LNCAP (cell line): ENCODE data around the gene FHDC1.

ENCODE experiments used
- TF ChIP-seq, protein P1 (sequence below): fragments of 450-650 bp; IDR thresholded peaks from 2 replicates; pipeline ENCODE4 v1.5.1; 2017; ENCODE audit warnings: mild to moderate bottlenecking

Gene FHDC1

DNA sequence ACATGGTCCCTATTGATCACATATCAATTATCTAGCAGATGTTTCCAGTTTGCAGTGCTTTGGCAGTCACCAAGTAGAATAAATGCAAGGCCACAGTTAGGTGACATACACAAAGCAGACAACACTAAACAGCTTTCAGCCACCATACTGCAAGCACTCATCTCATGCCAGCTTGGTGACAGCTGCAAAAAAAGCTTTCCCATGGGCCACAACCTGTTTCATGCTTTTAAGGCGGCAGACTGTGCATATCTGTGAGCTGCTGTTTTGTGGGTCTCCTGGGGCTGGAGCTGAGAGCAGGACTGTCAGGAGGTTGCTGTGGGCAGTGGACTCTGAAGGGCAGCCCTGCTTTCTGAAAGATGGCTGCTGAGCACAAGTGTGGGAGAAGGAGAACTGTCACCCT lies 82.6 kb downstream of the FHDC1 start:
- TF ChIP-seq, protein P1, sequence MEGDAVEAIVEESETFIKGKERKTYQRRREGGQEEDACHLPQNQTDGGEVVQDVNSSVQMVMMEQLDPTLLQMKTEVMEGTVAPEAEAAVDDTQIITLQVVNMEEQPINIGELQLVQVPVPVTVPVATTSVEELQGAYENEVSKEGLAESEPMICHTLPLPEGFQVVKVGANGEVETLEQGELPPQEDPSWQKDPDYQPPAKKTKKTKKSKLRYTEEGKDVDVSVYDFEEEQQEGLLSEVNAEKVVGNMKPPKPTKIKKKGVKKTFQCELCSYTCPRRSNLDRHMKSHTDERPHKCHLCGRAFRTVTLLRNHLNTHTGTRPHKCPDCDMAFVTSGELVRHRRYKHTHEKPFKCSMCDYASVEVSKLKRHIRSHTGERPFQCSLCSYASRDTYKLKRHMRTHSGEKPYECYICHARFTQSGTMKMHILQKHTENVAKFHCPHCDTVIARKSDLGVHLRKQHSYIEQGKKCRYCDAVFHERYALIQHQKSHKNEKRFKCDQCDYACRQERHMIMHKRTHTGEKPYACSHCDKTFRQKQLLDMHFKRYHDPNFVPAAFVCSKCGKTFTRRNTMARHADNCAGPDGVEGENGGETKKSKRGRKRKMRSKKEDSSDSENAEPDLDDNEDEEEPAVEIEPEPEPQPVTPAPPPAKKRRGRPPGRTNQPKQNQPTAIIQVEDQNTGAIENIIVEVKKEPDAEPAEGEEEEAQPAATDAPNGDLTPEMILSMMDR, result no peak

DNA sequence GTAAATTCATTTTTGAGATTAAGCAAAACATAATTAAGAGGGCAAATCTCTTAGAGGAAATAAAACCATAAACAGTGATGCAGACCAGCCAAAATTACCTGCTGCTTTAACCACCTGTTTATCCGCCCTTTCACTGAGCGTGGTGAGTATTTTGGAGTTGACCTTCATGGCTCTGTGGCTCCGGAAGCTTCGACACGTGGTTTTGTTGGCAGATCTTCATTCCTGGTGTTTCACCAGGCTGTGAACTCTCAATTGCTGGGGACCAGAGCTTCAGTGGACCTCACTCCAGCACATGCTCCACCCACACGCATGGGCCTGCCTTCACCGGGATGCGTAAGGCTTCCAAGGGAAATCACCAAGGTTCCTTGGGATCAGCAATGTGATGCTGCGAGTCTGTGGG lies 83.8 kb downstream of the FHDC1 start:
- TF ChIP-seq, protein P1, result no peak

DNA sequence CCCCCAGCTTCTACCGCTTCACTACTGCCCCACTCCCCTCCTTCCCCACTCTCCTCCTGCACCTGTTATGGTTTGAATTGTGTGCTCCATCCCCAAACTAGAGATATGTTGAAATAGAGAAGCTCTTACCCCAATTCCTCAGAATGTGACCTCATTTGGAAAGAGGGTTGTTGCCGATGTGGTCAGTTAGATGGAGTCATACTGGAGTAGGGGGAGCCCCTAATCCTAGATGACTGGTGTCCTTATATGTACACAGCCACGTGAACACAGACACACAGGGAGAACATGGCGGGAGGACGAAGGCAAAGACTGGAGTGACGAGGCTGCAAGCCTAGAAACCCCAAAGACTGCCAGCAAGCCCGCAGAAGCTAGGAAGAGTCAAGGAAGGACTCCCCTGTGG lies 84.3 kb downstream of the FHDC1 start:
- TF ChIP-seq, protein P1, result no peak

DNA sequence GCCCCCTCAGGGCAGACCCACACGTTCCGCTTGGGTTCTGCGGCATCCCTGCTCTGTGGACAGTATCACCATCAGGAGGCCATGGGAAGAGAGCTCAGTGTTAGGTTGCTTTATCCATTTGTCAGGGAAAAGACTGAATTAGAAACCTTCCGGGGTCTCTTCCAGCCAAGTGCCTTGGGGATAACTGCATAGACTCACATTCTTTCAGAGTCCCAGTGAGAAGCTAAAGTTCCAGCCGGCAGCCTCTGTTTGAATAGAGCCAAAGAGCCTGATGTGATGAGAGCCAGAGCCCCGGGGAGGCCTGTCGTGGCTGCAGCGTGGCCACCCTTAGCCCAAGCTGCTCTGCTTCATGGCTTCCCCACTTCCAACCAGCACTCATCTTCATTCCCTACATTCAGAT lies 85.2 kb downstream of the FHDC1 start:
- TF ChIP-seq, protein P1, result no peak

DNA sequence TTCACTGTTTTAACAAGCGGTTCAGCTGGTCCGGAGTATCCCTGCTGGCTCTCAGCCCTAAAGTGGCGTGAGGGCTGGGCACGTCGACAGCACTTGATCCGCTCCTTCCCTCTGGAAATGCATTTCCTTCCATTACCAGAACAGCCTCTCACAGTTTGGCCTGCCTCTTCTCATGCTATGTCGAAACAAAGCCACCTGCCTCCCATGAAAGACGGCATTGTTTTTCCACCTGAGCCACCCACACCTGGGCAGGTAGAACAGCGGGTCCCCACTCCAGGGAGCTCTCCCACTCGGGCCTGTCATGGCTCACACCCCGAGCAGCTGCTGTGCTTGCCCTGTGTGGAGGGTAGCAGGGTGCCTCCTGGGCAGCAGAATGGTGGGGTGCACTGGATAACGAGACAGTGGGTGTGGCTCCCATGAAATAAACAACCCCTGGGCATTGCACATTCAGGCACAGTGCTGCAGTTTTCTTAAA lies 86.2 kb downstream of the FHDC1 start:
- TF ChIP-seq, protein P1, result no peak

DNA sequence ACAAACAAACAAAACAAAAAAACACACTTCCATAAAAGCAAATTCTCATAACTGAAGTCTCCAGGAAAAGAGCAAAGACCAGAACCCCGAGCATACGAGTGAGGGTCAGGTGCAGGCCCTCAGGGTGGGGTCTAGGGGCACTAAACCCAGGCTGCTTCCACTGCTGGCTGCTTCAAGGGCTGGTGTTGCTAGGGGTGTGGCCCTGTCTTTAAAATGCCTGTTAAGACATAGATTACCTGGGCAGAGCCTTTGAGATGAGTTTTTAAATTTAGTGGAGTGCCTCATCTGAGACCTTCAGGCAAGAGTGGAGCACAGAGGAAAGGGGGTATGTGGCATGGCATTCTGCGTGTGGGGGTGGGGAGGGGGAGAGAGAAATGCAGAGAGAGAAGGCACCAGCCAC lies 87.0 kb downstream of the FHDC1 start:
- TF ChIP-seq, protein P1, result no peak

DNA sequence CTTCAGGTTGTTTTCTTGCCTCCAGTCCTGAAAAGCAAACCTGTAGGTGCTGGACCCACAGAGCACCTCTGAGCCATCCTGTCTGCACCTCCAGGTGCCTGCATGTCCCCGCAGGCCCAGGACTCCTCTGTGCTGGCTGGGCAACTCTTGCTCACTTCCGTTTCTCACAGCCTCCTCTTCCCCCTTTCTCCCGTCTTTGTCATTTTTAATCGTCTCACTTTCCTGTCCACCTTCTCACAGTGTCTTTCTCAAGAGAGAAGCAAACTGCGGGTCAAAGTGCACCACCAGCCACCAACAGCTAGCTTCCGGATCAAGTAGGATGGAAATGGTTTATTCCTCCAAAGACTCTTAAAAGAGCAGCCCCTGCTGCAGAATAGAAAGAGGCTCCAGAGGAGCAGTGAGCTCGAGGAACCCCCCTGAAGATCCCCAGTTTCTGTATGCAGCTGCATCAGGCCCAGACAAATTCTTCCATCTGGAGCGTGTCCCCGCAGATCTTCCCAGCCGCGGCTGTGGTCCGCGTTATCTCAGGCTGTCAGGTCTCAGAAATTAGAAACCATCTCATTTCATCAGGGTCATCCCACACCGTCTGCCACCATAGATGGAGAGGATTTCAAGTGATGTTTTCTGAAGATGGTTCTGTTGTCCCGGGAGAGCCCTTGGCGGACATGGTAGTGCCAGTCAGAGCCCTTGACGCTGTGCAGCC lies 87.7 kb downstream of the FHDC1 start:
- TF ChIP-seq, protein P1, result no peak

DNA sequence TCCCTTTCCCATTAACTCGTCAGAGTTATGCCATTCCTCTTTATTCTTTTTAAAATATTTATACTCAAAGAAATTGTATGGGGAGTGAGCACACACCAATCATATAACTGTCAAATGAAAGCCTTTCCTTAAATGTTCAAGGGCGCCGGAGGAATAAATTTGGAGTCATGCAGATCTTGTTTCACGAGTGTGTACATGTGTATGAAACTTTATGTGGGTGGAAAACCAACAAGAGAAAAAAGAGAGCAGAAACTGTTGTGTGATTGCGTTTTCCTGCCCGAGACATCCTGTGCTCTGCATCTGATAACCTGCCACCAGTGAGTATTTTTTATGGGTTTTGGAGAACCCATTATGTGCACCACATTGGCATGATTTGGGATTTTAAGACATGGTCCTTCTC lies 88.3 kb downstream of the FHDC1 start:
- TF ChIP-seq, protein P1, result no peak
